DOHH2 (cell line): ENCODE measurements around the gene RXRA.

Experiments
- H3F3A ChIP-seq: fragments of 200-600 bp; sonication (generic), shearing (Covaris generic); 2 replicates; pipeline ENCODE4 v1.6.0; 2016; ENCODE audit warnings: antibody characterized with exemption, mild to moderate bottlenecking; ENCODE audit not compliant: control insufficient read depth, insufficient read depth
- H3K27ac ChIP-seq: fragments of 200-600 bp; sonication (generic); 2 replicates; pipeline ENCODE4 v1.5.1; 2014; ENCODE audit warnings: low read depth, mild to moderate bottlenecking, low read length, moderate library complexity
- H3K27me3 ChIP-seq: fragments of 200-600 bp; sonication (generic); 2 replicates; pipeline ENCODE4 v1.6.1; 2014; ENCODE audit warnings: mild to moderate bottlenecking, low read length, mixed read lengths; ENCODE audit not compliant: control insufficient read depth
- H3K36me3 ChIP-seq: fragments of 200-600 bp; sonication (generic); 2 replicates; pipeline ENCODE4 v1.6.1; 2014; ENCODE audit warnings: mild to moderate bottlenecking, low read length, moderate library complexity, mixed read lengths; ENCODE audit not compliant: control insufficient read depth
- H3K4me1 ChIP-seq: fragments of 200-600 bp; sonication (generic); 2 replicates; pipeline ENCODE4 v1.6.1; 2014; ENCODE audit warnings: mild to moderate bottlenecking, low read length, mixed read lengths; ENCODE audit not compliant: control insufficient read depth
- H3K4me2 ChIP-seq: fragments of 200-600 bp; sonication (generic); 2 replicates; pipeline ENCODE4 v1.6.0; 2014; ENCODE audit warnings: mild to moderate bottlenecking, low read length, moderate library complexity
- H3K4me3 ChIP-seq: fragments of 200-600 bp; sonication (generic); 2 replicates; pipeline ENCODE4 v1.5.1; 2014; ENCODE audit warnings: mild to moderate bottlenecking, low read length, mixed read lengths
- H3K79me2 ChIP-seq: fragments of 200-600 bp; sonication (generic); 2 replicates; pipeline ENCODE4 v1.6.1; 2014; ENCODE audit warnings: mild to moderate bottlenecking, low read length, mixed read lengths; ENCODE audit not compliant: control insufficient read depth
- H3K9me2 ChIP-seq: fragments of 200-600 bp; sonication (generic); replicated peaks from 2 replicates; pipeline ENCODE4 v1.6.1; 2014; ENCODE audit warnings: mild to moderate bottlenecking, low read length, mixed read lengths; ENCODE audit not compliant: control insufficient read depth
- H3K9me3 ChIP-seq: fragments of 200-600 bp; sonication (generic); 2 replicates; pipeline ENCODE4 v1.6.1; 2014; ENCODE audit warnings: antibody characterized with exemption, low read length, mixed read lengths; ENCODE audit not compliant: control insufficient read depth, insufficient read depth
- H4K20me1 ChIP-seq: fragments of 200-600 bp; sonication (generic); 2 replicates; pipeline ENCODE4 v1.6.0; 2014; ENCODE audit warnings: low read depth, mild to moderate bottlenecking, antibody characterized with exemption, low read length, moderate library complexity; ENCODE audit not compliant: control insufficient read depth, insufficient read depth
- EZH2phosphoT487 ChIP-seq: fragments of 200-600 bp; sonication (generic); IDR thresholded peaks from 2 replicates; pipeline ENCODE4 v1.6.1; 2017; ENCODE audit warnings: borderline replicate concordance, mild to moderate bottlenecking, antibody characterized with exemption, low read length, moderate library complexity, mixed read lengths
- TF ChIP-seq, protein P1 (sequence below): fragments of 200-600 bp; sonication (generic); IDR thresholded peaks from one replicate; pipeline ENCODE4 v1.5.1; 2014; ENCODE audit warnings: antibody characterized with exemption, mild to moderate bottlenecking, low read depth, low read length; ENCODE audit not compliant: poor library complexity, severe bottlenecking

RXRA gene

DNA sequence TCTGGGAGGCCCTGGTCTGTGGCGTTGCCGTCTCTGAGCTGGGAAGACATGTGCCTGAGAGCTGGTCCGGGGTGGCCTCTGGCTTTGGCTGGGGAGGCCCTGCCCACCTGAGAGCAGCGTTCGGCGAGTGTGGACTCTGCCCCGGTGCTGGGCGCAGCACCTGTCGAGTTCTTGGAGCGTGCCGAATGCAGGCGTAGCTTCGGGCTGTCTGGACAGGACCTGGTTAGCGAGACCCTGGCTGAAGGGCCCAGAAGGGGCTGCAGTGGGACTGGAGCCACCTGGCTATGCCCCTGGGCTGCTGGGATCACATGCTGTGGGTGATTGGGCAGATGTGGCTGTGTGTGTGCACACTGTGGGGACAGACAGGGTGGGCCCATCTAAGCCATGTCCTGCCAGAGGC is 56.5 kb downstream of the RXRA start:
- Histone ChIP-seq H3K9me2 (no peaks in the 10 kb centered on the region), H3K79me2 (no peaks in the 10 kb centered on the region), H3K27ac (no peak overlapping the region), H3F3A (no peaks in the 10 kb centered on the region), H3K4me3 (no peak overlapping the region), H4K20me1 (no peaks in the 10 kb centered on the region), H3K9me3 (no peaks in the 10 kb centered on the region), H3K4me2 (no peak overlapping the region), H3K4me1 (no peaks in the 10 kb centered on the region), H3K27me3 (no peaks in the 10 kb centered on the region), H3K36me3 (no peaks in the 10 kb centered on the region)
- TF ChIP-seq, protein P1, sequence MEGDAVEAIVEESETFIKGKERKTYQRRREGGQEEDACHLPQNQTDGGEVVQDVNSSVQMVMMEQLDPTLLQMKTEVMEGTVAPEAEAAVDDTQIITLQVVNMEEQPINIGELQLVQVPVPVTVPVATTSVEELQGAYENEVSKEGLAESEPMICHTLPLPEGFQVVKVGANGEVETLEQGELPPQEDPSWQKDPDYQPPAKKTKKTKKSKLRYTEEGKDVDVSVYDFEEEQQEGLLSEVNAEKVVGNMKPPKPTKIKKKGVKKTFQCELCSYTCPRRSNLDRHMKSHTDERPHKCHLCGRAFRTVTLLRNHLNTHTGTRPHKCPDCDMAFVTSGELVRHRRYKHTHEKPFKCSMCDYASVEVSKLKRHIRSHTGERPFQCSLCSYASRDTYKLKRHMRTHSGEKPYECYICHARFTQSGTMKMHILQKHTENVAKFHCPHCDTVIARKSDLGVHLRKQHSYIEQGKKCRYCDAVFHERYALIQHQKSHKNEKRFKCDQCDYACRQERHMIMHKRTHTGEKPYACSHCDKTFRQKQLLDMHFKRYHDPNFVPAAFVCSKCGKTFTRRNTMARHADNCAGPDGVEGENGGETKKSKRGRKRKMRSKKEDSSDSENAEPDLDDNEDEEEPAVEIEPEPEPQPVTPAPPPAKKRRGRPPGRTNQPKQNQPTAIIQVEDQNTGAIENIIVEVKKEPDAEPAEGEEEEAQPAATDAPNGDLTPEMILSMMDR = no peak
- TF ChIP-seq EZH2phosphoT487 = no peak

DNA sequence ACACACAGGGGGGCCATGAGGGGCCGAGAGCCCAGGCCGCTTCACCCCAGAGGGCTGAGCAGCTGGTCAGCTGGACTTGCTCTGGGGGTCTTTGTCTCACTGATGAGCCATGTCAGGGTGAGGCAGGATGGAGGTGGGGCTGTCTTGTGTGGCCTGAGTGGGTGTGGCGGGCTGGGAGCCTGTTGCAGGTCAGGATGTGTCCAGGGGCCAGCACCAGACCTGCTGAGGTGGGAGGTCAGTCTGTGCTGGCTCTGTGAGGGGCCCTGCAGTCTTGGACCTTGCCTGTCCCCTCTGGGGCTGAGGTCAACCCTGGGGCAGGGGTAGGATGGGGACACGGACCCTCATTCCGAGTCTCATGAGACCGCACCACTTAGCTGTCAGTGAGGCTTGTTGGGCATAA is 56.9 kb downstream of the RXRA start:
- Histone ChIP-seq H3F3A (no peaks in the 10 kb centered on the region), H3K9me2 (no peaks in the 10 kb centered on the region), H3K9me3 (no peaks in the 10 kb centered on the region), H3K79me2 (no peaks in the 10 kb centered on the region), H3K4me3 (no peak overlapping the region), H4K20me1 (no peaks in the 10 kb centered on the region), H3K4me2 (no peak overlapping the region), H3K36me3 (no peaks in the 10 kb centered on the region), H3K27me3 (no peaks in the 10 kb centered on the region), H3K27ac (no peak overlapping the region), H3K4me1 (no peaks in the 10 kb centered on the region)
- TF ChIP-seq EZH2phosphoT487 = no peak
- TF ChIP-seq, protein P1 = no peak

DNA sequence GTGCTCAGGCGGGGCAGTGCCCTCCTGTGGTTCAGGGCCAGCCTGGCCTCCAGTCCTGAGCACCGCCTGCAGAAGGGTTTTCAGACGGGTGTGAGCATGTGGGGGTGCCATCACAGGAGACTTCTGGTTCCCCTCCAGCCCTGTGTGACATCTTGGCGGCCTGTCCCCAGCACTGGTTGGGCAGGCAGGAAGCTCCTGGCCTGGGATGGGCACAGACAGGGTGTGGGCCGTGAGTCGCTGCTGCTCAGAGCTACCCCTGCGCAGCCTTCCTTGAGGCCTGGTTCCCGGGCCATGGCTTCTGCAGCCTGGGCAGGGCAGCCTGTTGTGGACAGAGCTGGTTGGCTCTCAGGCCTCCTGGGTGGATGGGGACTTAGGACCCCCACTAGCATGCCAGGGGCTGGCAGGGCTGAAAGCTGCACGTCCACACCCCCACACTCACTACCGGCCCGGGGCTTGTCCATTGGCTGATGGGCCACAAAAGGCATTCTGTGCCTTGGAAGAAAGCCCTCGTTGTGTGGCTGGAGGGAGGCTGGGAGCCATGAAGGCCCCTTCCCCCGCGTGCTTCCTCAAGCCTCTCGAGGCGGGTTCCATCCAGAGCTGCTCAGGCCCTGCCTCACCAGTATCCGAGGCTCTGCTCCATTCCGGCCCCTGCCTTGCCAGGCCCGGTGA is 58.7 kb downstream of the RXRA start:
- H3K79me2 ChIP-seq = no peaks in the 10 kb centered on the region
- TF ChIP-seq EZH2phosphoT487 = no peak
- TF ChIP-seq, protein P1 = no peak
- no peaks in the 10 kb centered on the region for H3K9me2 ChIP-seq
- H3F3A ChIP-seq = no peaks in the 10 kb centered on the region
- no peak overlapping the region for H3K27ac ChIP-seq
- no peaks in the 10 kb centered on the region for H3K9me3 ChIP-seq
- no peaks in the 10 kb centered on the region for H3K27me3 ChIP-seq
- H3K4me1 ChIP-seq = no peaks in the 10 kb centered on the region
- no peaks in the 10 kb centered on the region for H4K20me1 ChIP-seq
- H3K4me3 ChIP-seq = no peak overlapping the region
- no peaks in the 10 kb centered on the region for H3K36me3 ChIP-seq
- no peak overlapping the region for H3K4me2 ChIP-seq
